Measurements from ENCODE around the gene MYORG.

The MYORG gene

DNA sequence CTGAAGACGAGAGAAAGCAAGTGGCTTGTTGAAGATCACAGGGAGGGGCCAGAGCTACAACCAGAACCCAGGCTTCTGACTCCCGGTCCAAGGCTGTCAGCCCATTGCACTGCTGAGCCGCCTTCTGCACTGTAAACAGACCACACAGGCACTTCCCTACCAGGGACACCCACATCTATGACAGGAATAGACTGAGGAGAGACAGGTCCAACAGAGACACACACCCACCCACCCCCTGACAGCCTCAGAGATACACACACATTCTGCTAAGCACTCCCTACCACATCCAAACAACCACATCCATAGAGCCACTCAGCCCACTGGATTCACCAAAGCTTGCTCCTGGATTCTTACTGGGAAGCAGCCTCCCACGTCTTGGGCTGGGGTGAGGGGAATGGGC, 23.0 kb upstream of the MYORG start:
- DNase-seq (ENCODE audit: low read depth in 2 of 2), result no peak
- no peak overlapping the region for H3K4me3 ChIP-seq (replicated peaks in 1 of 2; ENCODE audit: low read depth in 2 of 2, low read length in 2 of 2)
- TF ChIP-seq, protein P1, sequence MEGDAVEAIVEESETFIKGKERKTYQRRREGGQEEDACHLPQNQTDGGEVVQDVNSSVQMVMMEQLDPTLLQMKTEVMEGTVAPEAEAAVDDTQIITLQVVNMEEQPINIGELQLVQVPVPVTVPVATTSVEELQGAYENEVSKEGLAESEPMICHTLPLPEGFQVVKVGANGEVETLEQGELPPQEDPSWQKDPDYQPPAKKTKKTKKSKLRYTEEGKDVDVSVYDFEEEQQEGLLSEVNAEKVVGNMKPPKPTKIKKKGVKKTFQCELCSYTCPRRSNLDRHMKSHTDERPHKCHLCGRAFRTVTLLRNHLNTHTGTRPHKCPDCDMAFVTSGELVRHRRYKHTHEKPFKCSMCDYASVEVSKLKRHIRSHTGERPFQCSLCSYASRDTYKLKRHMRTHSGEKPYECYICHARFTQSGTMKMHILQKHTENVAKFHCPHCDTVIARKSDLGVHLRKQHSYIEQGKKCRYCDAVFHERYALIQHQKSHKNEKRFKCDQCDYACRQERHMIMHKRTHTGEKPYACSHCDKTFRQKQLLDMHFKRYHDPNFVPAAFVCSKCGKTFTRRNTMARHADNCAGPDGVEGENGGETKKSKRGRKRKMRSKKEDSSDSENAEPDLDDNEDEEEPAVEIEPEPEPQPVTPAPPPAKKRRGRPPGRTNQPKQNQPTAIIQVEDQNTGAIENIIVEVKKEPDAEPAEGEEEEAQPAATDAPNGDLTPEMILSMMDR (IDR thresholded peaks at IDR 0.05; ENCODE audit: low read depth, low read length), result no peak

DNA sequence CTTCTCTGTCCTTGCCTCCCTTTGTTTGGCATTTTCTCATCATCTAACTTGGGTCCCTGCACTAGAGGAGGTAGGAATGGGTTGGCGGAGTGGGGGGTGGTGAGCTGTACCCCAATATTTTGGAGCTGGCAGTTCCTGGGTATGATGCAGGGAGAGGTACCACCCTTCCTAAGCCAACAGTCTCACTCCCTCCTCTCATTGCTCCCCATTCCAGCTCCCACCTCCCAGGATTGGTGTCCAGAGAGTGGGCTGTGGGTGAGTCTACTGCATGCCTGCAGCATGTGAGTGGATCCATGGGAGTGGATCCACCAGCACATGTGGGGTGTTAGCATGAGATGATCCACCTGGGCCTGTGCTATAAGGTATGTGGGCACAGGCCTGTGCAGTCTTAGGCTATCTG, 22.2 kb upstream of the MYORG start:
- TF ChIP-seq, protein P1 (IDR thresholded peaks at IDR 0.05; ENCODE audit: low read depth, low read length), result no peak
- no peak overlapping the region for H3K4me3 ChIP-seq (replicated peaks in 1 of 2; ENCODE audit: low read depth in 2 of 2, low read length in 2 of 2)
- no peak for DNase-seq (ENCODE audit: low read depth in 2 of 2)

- H3K4me3 ChIP-seq (replicated peaks in 1 of 2; ENCODE audit: low read depth in 2 of 2, low read length in 2 of 2), result no peak overlapping the region
- TF ChIP-seq, protein P1 (IDR thresholded peaks at IDR 0.05; ENCODE audit: low read depth, low read length), result no peak
- no peak for DNase-seq (ENCODE audit: low read depth in 2 of 2)
Observed at GRCh38 chr9:34396276-34397214, 19.8 kb upstream of the MYORG start.

- no peak for DNase-seq (ENCODE audit: low read depth in 2 of 2)
- H3K4me3 ChIP-seq (replicated peaks in 1 of 2; ENCODE audit: low read depth in 2 of 2, low read length in 2 of 2), result no peak overlapping the region
- TF ChIP-seq, protein P1 (IDR thresholded peaks at IDR 0.05; ENCODE audit: low read depth, low read length), result no peak
Observed at GRCh38 chr9:34392511-34392910, 15.8 kb upstream of the MYORG start.

GRCh38 chr9:34387239-34387638, 10.5 kb upstream of the MYORG start:
- TF ChIP-seq, protein P1 (IDR thresholded peaks at IDR 0.05; ENCODE audit: low read depth, low read length), result no peak
- H3K4me3 ChIP-seq (replicated peaks in 1 of 2; ENCODE audit: low read depth in 2 of 2, low read length in 2 of 2), result no peak overlapping the region
- DNase-seq (ENCODE audit: low read depth in 2 of 2), result no peak

- H3K4me3 ChIP-seq (replicated peaks in 1 of 2; ENCODE audit: low read depth in 2 of 2, low read length in 2 of 2), result no peak overlapping the region
- DNase-seq (ENCODE audit: low read depth in 2 of 2), result no peak
- TF ChIP-seq, protein P1 (IDR thresholded peaks at IDR 0.05; ENCODE audit: low read depth, low read length), result no peak
Observed at GRCh38 chr9:34386656-34387055, 10.0 kb upstream of the MYORG start.
